ENCODE measurements around the gene VAX1. TPM values are rescaled to one million over a fixed set of nuclear protein-coding genes. Genes with fewer than 3 reads are reported as not detected.
"Not testable (repeated sequence)": the region's sequence is repeated elsewhere in the genome, so short reads cannot be mapped to it uniquely, and the experiment has no call there.

Gene VAX1
- total RNA-seq (2014; rRNA removed; shearing (Covaris generic)) = not detected in 2 replicates
- polyA plus RNA-seq (2016; fragmentation: Nextera tagmentation; extraction: Ambion mirVana) = not detected in 2 replicates

DNA sequence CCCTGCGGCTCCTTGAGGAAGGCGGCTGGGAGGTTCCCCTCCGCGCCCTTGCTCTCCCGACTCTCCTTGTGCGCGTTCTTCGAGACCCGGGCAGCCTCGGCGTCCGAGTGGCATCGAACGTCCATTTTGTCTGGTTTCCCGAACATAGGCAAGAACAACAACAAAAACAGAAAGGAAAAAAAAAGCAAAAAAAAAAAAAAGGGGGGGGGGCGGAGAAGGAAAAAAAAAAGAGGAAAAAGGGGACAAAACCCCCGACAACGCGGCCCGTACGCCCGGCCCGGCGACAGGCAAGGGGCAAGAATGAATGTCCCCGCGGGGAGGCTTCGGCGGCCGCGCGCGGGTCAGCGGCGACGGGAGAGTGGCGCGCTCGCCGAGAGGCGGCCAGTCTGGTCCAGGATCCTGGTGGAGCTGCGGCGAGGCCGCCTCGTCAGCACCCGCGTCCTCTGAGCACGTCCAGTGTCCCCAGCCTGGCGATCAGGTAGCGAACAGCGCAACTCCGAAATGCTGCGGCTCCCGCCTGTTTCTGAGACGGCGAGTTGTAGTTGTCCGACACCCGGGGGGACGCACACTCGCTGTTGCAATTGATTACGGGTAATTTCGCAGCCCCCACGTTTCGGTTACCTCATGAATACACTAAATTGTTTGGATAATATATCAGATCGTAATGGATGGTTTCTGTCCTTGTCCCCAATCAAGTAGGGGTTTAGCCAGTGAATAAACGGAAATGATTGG is at the start of gene VAX1:
Gene VAX1, minus strand, starts transcription at position 360 of the 732 bp plus-strand sequence. Its CDS starts 214 bp downstream, at position 146.
- peak; percentile 27 for DNase-seq
- no peaks in the 10 kb centered on the region for H4K20me1 ChIP-seq (ENCODE audit: insufficient read depth)
- peak within 1 kb of the TSS; percentile 53 for H3K4me2 ChIP-seq (ENCODE audit: unreplicated experiment)
- H3K36me3 ChIP-seq (ENCODE audit: low read depth) = no peaks in the 10 kb centered on the region
- H3K27ac ChIP-seq = no peak within 1 kb of the TSS
- in situ Hi-C loops (cut with MboI) = no loop called here
- H3K9me3 ChIP-seq (ENCODE audit: low read depth) = no peaks in the 10 kb centered on the region
- peak within 1 kb of the TSS; percentile 53 for H3K4me3 ChIP-seq
- peak within 1 kb of the TSS; percentile 55 for H2AFZ ChIP-seq
- no peaks in the 10 kb centered on the region for H3K79me2 ChIP-seq (ENCODE audit: insufficient read depth)
- H3K9ac ChIP-seq = no peak within 1 kb of the TSS
- WGBS, 2 experiments (ENCODE audit: low coverage in 1 of 2, low lambda C conversion rate in 2 of 2, missing lambda C conversion rate in 2 of 2) = 5 to 7% methylated on average over 59 to 62 of the region's 65 CpGs
- H3K4me1 ChIP-seq (ENCODE audit: insufficient read depth) = no peaks in the 10 kb centered on the region; the same call in 1 of the 2 replicates
- H3K27me3 ChIP-seq (replicated peaks; ENCODE audit: insufficient read depth) = peaks cover 84% of the 10 kb centered on the region
- TF ChIP-seq EZH2phosphoT487 (IDR thresholded peaks at IDR 0.05; ENCODE audit: insufficient read depth, low read depth) = no peak
- TF ChIP-seq EZH2 (IDR thresholded peaks at IDR 0.05; ENCODE audit: insufficient read depth, poor library complexity, severe bottlenecking) = peak; percentile 20
- H3F3A ChIP-seq (ENCODE audit: insufficient read depth) = no peaks in the 10 kb centered on the region
- no peaks in the 10 kb centered on the region for H3K9me2 ChIP-seq (ENCODE audit: insufficient read depth)

GRCh38 chr10:117186832-117187615 is 49.0 kb upstream of the VAX1 start:
- DNase-seq = peak; percentile 73
- Histone ChIP-seq H3K9ac (no peak overlapping the region), H3K27ac (no peak overlapping the region), H3K36me3 (ENCODE audit: low read depth) (no peaks in the 10 kb centered on the region), H2AFZ (peak overlapping the region; percentile 29), H3K9me3 (ENCODE audit: low read depth) (no peaks in the 10 kb centered on the region), H3K4me1 (ENCODE audit: insufficient read depth) (peaks cover 7% of the 10 kb centered on the region), H3F3A (ENCODE audit: insufficient read depth) (peaks cover 13% of the 10 kb centered on the region; the same call in 1 of the 2 replicates), H3K27me3 (replicated peaks; ENCODE audit: insufficient read depth) (0 out of 2 replicates have a peak, but pooled peaks cover 6% of the 10 kb centered on the region), H4K20me1 (ENCODE audit: insufficient read depth) (no peaks in the 10 kb centered on the region), H3K79me2 (ENCODE audit: insufficient read depth) (no peaks in the 10 kb centered on the region), H3K9me2 (ENCODE audit: insufficient read depth) (no peaks in the 10 kb centered on the region), H3K4me2 (ENCODE audit: unreplicated experiment) (no peak overlapping the region), H3K4me3 (no peak overlapping the region)
- TF ChIP-seq EZH2 (IDR thresholded peaks at IDR 0.05; ENCODE audit: insufficient read depth, poor library complexity, severe bottlenecking) (no peak), EZH2phosphoT487 (IDR thresholded peaks at IDR 0.05; ENCODE audit: insufficient read depth, low read depth) (no peak)
- in situ Hi-C loops (cut with MboI) = no loop called here
- 35 to 41% methylated on average over 4 of the region's 4 CpGs for WGBS, 2 experiments (ENCODE audit: low coverage in 1 of 2, low lambda C conversion rate in 2 of 2, missing lambda C conversion rate in 2 of 2)

- H3K4me1 ChIP-seq (ENCODE audit: insufficient read depth); H3K36me3 ChIP-seq (ENCODE audit: low read depth); H3K27ac ChIP-seq; H3K9me3 ChIP-seq (ENCODE audit: low read depth); H3K9ac ChIP-seq; H3K4me2 ChIP-seq (ENCODE audit: unreplicated experiment); H3K9me2 ChIP-seq (ENCODE audit: insufficient read depth); H2AFZ ChIP-seq; H3K79me2 ChIP-seq (ENCODE audit: insufficient read depth); H3K27me3 ChIP-seq (replicated peaks; ENCODE audit: insufficient read depth); H4K20me1 ChIP-seq (ENCODE audit: insufficient read depth); DNase-seq; H3K4me3 ChIP-seq; in situ Hi-C loops (cut with MboI): not testable (repeated sequence)
- peaks cover 13% of the 10 kb centered on the region; the same call in 1 of the 2 replicates for H3F3A ChIP-seq (ENCODE audit: insufficient read depth)
- 98 to 99% methylated on average over 4 of the region's 4 CpGs for whole genome bisulfite sequencing, 2 experiments (ENCODE audit: low coverage in 1 of 2, low lambda C conversion rate in 2 of 2, missing lambda C conversion rate in 2 of 2)
These were observed 47.7 kb upstream of the VAX1 start for GRCh38 chr10:117185817-117186216.

GRCh38 chr10:117184821-117185220 is 46.8 kb upstream of the VAX1 start:
- 61 to 72% methylated on average over 3 of the region's 3 CpGs for WGBS, 2 experiments (ENCODE audit: low coverage in 1 of 2, low lambda C conversion rate in 2 of 2, missing lambda C conversion rate in 2 of 2)
- Histone ChIP-seq H2AFZ (no peak overlapping the region), H3K4me3 (no peak overlapping the region), H3K9me2 (ENCODE audit: insufficient read depth) (no peaks in the 10 kb centered on the region), H3K9me3 (ENCODE audit: low read depth) (no peaks in the 10 kb centered on the region), H3K9ac (no peak overlapping the region), H3K4me1 (ENCODE audit: insufficient read depth) (peaks cover 7% of the 10 kb centered on the region), H3K27me3 (replicated peaks; ENCODE audit: insufficient read depth) (peaks cover 11% of the 10 kb centered on the region), H3K36me3 (ENCODE audit: low read depth) (no peaks in the 10 kb centered on the region), H4K20me1 (ENCODE audit: insufficient read depth) (no peaks in the 10 kb centered on the region), H3K79me2 (ENCODE audit: insufficient read depth) (no peaks in the 10 kb centered on the region), H3F3A (ENCODE audit: insufficient read depth) (peaks cover 13% of the 10 kb centered on the region; the same call in 1 of the 2 replicates), H3K27ac (no peak overlapping the region), H3K4me2 (ENCODE audit: unreplicated experiment) (no peak overlapping the region)
- no peak for DNase-seq
- in situ Hi-C loops (cut with MboI) = no loop called here
- TF ChIP-seq EZH2 (IDR thresholded peaks at IDR 0.05; ENCODE audit: insufficient read depth, poor library complexity, severe bottlenecking) (no peak), EZH2phosphoT487 (IDR thresholded peaks at IDR 0.05; ENCODE audit: insufficient read depth, low read depth) (no peak)

Data from GM23248 (cell line).